ENCODE data around the gene SYT9.

GRCh38 chr11:7457211-7457610 lies 205.5 kb downstream of the SYT9 start:
- TF ChIP-seq, protein P1, sequence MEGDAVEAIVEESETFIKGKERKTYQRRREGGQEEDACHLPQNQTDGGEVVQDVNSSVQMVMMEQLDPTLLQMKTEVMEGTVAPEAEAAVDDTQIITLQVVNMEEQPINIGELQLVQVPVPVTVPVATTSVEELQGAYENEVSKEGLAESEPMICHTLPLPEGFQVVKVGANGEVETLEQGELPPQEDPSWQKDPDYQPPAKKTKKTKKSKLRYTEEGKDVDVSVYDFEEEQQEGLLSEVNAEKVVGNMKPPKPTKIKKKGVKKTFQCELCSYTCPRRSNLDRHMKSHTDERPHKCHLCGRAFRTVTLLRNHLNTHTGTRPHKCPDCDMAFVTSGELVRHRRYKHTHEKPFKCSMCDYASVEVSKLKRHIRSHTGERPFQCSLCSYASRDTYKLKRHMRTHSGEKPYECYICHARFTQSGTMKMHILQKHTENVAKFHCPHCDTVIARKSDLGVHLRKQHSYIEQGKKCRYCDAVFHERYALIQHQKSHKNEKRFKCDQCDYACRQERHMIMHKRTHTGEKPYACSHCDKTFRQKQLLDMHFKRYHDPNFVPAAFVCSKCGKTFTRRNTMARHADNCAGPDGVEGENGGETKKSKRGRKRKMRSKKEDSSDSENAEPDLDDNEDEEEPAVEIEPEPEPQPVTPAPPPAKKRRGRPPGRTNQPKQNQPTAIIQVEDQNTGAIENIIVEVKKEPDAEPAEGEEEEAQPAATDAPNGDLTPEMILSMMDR (IDR thresholded peaks at IDR 0.05): no peak
- no peak for TF ChIP-seq POLR2A (IDR thresholded peaks at IDR 0.05)
- no peak for TF ChIP-seq EP300 (IDR thresholded peaks at IDR 0.05)
- TF ChIP-seq POLR2AphosphoS5 (IDR thresholded peaks at IDR 0.05): no peak
